WTC11 (cell line): Measurements from ENCODE around the gene AGAP1. TPM values are rescaled to one million over a fixed set of nuclear protein-coding genes. Genes with fewer than 3 reads are reported as not detected.
A peak's percentile ranks its signal among the peaks of the same experiment; 100 is the strongest.

ENCODE experiments used
- ATAC-seq: fragments of 200-7000 bp; cut with Tn5 transposase; 2 replicates; pipeline ENCODE4 v1.10.0; 2021; ENCODE audit warnings: mild to moderate bottlenecking, moderate library complexity
- CTCF ChIA-PET: fragments of 300-600 bp; sonication (Branson Sonifier 250); formaldehyde crosslinking; loops from one replicate; lab custom pipeline; 2021; ENCODE audit warnings: antibody characterized with exemption; lab: Charles Lee
- POLR2A ChIA-PET: fragments of 350-600 bp; sonication (Branson Sonifier 250); formaldehyde crosslinking; loops from one replicate; lab custom pipeline; 2021; ENCODE audit warnings: antibody characterized with exemption; lab: Charles Lee
- DNase-seq: peaks from one replicate; pipeline ENCODE4 v3.0.0; 2021; ENCODE audit warnings: low spot score
- H3K27ac Mint-ChIP-seq: 2 replicates; pipeline ENCODE4 v1.8.0; 2021; ENCODE audit warnings: mixed read lengths
- H3K27me3 Mint-ChIP-seq: 2 replicates; pipeline ENCODE4 v1.8.0; 2021; ENCODE audit warnings: low read depth, mild to moderate bottlenecking, moderate library complexity, mixed read lengths
- H3K36me3 Mint-ChIP-seq: 2 replicates; pipeline ENCODE4 v1.8.0; 2021; ENCODE audit warnings: mixed read lengths
- H3K4me1 Mint-ChIP-seq: 2 replicates; pipeline ENCODE4 v1.8.0; 2022; ENCODE audit warnings: mixed read lengths
- H3K4me3 Mint-ChIP-seq: 2 replicates; pipeline ENCODE4 v1.8.0; 2021; ENCODE audit warnings: mild to moderate bottlenecking, moderate library complexity, mixed read lengths
- H3K9me3 Mint-ChIP-seq: 2 replicates; pipeline ENCODE4 v1.8.0; 2021; ENCODE audit warnings: mixed read lengths
- HMGA2 ChIP-seq: fragments of 250-450 bp; sonication (Bioruptor Pico); IDR thresholded peaks from 2 replicates; pipeline ENCODE4 v1.4.0; 2021; ENCODE audit warnings: mild to moderate bottlenecking, moderate library complexity
- KAT7 ChIP-seq: sonication (generic); formaldehyde crosslinking; IDR thresholded peaks from 2 replicates; pipeline ENCODE4 v1.8.1; 2023; ENCODE audit warnings: missing genetic modification reagents, mild to moderate bottlenecking, borderline replicate concordance
- MYBL2 ChIP-seq: sonication (generic); formaldehyde crosslinking; IDR thresholded peaks from 2 replicates; pipeline ENCODE4 v1.8.1; 2023; ENCODE audit warnings: mild to moderate bottlenecking, moderate library complexity, missing genetic modification reagents
- NFYB ChIP-seq: sonication (generic); formaldehyde crosslinking; conservative IDR thresholded peaks from 2 replicates; pipeline ENCODE4 v1.8.0; 2022; ENCODE audit warnings: low read depth, missing genetic modification reagents
- RELA ChIP-seq: sonication (generic); formaldehyde crosslinking; IDR thresholded peaks from 2 replicates; pipeline ENCODE4 v1.8.1; 2022; ENCODE audit warnings: missing genetic modification reagents, mild to moderate bottlenecking, borderline replicate concordance
- SMAD3 ChIP-seq: sonication (generic); formaldehyde crosslinking; IDR thresholded peaks from 2 replicates; pipeline ENCODE4 v1.8.0; 2022; ENCODE audit warnings: missing genetic modification reagents, mild to moderate bottlenecking, borderline replicate concordance
- TEAD1 ChIP-seq: sonication (generic); formaldehyde crosslinking; IDR thresholded peaks from 2 replicates; pipeline ENCODE4 v1.8.0; 2022; ENCODE audit warnings: mild to moderate bottlenecking, missing genetic modification reagents
- ZBTB21 ChIP-seq: sonication (generic); formaldehyde crosslinking; IDR thresholded peaks from 2 replicates; pipeline ENCODE4 v1.8.1; 2023; ENCODE audit warnings: mild to moderate bottlenecking, missing genetic modification reagents, borderline replicate concordance
- ZNF263 ChIP-seq: sonication (generic); formaldehyde crosslinking; IDR thresholded peaks from 2 replicates; pipeline ENCODE4 v1.8.1; 2022; ENCODE audit warnings: low read depth, mild to moderate bottlenecking, moderate library complexity, missing genetic modification reagents
- ZNF317 ChIP-seq: sonication (generic); formaldehyde crosslinking; IDR thresholded peaks from 2 replicates; pipeline ENCODE4 v1.8.1; 2023; ENCODE audit warnings: low read depth, mild to moderate bottlenecking, moderate library complexity, missing genetic modification reagents, borderline replicate concordance
- ZNF396 ChIP-seq: fragments of 250-450 bp; sonication (Bioruptor Pico); IDR thresholded peaks from 2 replicates; pipeline ENCODE4 v1.8.0; 2021; ENCODE audit warnings: mild to moderate bottlenecking, moderate library complexity, borderline replicate concordance
- total RNA-seq: library from RNA; stranded (reverse); gene quantifications from 3 replicates; pipeline ENCODE4 v1.2.3, GENCODE V29; 2021
- TF ChIP-seq, protein P1 (sequence below): sonication (generic); formaldehyde crosslinking; conservative IDR thresholded peaks from 2 replicates; pipeline ENCODE4 v1.8.1; 2023; ENCODE audit warnings: mild to moderate bottlenecking, low read depth, missing genetic modification reagents, moderate library complexity
- TF ChIP-seq, protein P2 (sequence below): sonication (generic); formaldehyde crosslinking; IDR thresholded peaks from 2 replicates; pipeline ENCODE4 v1.8.1; 2023; ENCODE audit warnings: mild to moderate bottlenecking, missing genetic modification reagents, moderate library complexity
- TF ChIP-seq, protein P3 (sequence below): fragments of 250-450 bp; sonication (Bioruptor Pico); IDR thresholded peaks from 2 replicates; pipeline ENCODE4 v2.1.2; 2022; ENCODE audit warnings: mild to moderate bottlenecking, moderate library complexity
- TF ChIP-seq, protein P4 (sequence below): sonication (generic); formaldehyde crosslinking; IDR thresholded peaks from 2 replicates; pipeline ENCODE4 v1.8.1; 2023; ENCODE audit warnings: mild to moderate bottlenecking, missing genetic modification reagents, borderline replicate concordance
- TF ChIP-seq, protein P5 (sequence below): fragments of 250-450 bp; sonication (Bioruptor Pico); IDR thresholded peaks from 2 replicates; pipeline ENCODE4 v1.9.0; 2021; ENCODE audit warnings: mild to moderate bottlenecking, borderline replicate concordance
- TF ChIP-seq, protein P6 (sequence below): sonication (generic); formaldehyde crosslinking; IDR thresholded peaks from 2 replicates; pipeline ENCODE4 v1.8.1; 2022; ENCODE audit warnings: mild to moderate bottlenecking, missing genetic modification reagents, moderate library complexity, borderline replicate concordance

Gene AGAP1
- total RNA-seq, 1 experiment from 2014 or later, result 49.3 TPM

DNA sequence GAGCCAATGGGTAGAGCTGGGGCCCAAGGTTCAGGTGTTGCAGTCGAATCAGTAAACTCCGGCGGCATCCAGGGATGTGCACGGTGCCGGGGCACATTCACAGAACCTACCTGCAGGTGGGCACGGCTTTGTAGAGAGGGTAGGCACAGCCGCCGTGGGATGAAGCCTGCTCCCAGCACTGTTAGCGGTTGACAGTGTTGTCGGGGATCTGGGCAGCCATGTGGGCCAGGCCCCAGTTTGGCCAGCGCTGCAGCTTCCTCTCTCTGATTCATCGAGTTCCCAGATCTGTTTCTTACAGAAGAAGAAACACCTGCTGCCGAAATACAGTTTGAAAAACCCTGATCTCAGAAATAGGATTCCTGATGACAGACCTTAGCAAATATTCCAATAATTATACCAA is 274.8 kb downstream of the AGAP1 start:
- Mint-ChIP-seq H3K4me3 (no peak overlapping the region), H3K9me3 (no peaks in the 10 kb centered on the region), H3K27ac (no peak overlapping the region), H3K36me3 (peaks cover 14% of the 10 kb centered on the region; the same call in 1 of the 2 replicates), H3K4me1 (peaks cover 11% of the 10 kb centered on the region), H3K27me3 (no peaks in the 10 kb centered on the region)
- ChIA-PET CTCF (interaction anchor here (1.4 kb wide), 1 partner anchor 11 kb away, joined by 4 read pairs; no protein-coding TSS in a partner anchor), POLR2A (no interaction called here)
- ATAC-seq, result no peak
- TF ChIP-seq SMAD3 (CRISPR knock-in tag) (no peak), RELA (no peak), HMGA2 (CRISPR knock-in tag) (no peak), ZNF317 (no peak), TEAD1 (CRISPR knock-in tag) (no peak), NFYB (CRISPR knock-in tag) (no peak), ZBTB21 (CRISPR knock-in tag) (no peak), KAT7 (no peak), MYBL2 (CRISPR knock-in tag) (no peak)
- TF ChIP-seq, protein P1, sequence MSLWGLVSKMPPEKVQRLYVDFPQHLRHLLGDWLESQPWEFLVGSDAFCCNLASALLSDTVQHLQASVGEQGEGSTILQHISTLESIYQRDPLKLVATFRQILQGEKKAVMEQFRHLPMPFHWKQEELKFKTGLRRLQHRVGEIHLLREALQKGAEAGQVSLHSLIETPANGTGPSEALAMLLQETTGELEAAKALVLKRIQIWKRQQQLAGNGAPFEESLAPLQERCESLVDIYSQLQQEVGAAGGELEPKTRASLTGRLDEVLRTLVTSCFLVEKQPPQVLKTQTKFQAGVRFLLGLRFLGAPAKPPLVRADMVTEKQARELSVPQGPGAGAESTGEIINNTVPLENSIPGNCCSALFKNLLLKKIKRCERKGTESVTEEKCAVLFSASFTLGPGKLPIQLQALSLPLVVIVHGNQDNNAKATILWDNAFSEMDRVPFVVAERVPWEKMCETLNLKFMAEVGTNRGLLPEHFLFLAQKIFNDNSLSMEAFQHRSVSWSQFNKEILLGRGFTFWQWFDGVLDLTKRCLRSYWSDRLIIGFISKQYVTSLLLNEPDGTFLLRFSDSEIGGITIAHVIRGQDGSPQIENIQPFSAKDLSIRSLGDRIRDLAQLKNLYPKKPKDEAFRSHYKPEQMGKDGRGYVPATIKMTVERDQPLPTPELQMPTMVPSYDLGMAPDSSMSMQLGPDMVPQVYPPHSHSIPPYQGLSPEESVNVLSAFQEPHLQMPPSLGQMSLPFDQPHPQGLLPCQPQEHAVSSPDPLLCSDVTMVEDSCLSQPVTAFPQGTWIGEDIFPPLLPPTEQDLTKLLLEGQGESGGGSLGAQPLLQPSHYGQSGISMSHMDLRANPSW (CRISPR knock-in tag), result no peak
- TF ChIP-seq, protein P2, sequence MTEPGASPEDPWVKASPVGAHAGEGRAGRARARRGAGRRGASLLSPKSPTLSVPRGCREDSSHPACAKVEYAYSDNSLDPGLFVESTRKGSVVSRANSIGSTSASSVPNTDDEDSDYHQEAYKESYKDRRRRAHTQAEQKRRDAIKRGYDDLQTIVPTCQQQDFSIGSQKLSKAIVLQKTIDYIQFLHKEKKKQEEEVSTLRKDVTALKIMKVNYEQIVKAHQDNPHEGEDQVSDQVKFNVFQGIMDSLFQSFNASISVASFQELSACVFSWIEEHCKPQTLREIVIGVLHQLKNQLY (CRISPR knock-in tag), result no peak
- TF ChIP-seq, protein P3, sequence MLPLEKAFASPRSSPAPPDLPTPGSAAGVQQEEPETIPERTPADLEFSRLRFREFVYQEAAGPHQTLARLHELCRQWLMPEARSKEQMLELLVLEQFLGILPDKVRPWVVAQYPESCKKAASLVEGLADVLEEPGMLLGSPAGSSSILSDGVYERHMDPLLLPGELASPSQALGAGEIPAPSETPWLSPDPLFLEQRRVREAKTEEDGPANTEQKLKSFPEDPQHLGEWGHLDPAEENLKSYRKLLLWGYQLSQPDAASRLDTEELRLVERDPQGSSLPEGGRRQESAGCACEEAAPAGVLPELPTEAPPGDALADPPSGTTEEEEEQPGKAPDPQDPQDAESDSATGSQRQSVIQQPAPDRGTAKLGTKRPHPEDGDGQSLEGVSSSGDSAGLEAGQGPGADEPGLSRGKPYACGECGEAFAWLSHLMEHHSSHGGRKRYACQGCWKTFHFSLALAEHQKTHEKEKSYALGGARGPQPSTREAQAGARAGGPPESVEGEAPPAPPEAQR (CRISPR knock-in tag), result no peak
- DNase-seq, result no peak

DNA sequence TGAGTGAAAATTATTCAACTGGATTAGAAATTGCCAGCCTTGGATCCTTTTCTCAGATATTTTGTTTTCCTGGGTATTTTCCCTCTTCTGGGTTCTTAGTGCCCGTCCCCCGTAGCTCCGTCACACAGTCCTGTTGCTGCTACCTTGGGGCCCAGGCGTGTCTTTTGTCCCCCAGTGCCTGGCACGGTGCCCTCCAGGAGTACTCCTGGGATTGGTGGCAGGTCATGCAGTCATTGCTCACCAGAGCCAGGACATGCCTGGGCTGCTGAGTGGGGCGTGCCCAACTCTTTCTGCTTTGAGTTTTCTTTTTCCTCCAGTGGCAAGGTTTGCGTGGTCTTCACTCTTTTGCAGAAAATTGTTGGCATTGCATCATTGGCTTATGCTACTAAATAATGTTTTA is 275.2 kb downstream of the AGAP1 start:
- H3K36me3 Mint-ChIP-seq, result peaks cover 9% of the 10 kb centered on the region; the same call in 1 of the 2 replicates
- H3K4me3 Mint-ChIP-seq, result no peak overlapping the region
- H3K4me1 Mint-ChIP-seq, result peaks cover 16% of the 10 kb centered on the region
- DNase-seq, result no peak
- POLR2A ChIA-PET, result no interaction called here
- no peaks in the 10 kb centered on the region for H3K27me3 Mint-ChIP-seq
- no peaks in the 10 kb centered on the region for H3K9me3 Mint-ChIP-seq
- no peak for ATAC-seq
- CTCF ChIA-PET, result no interaction called here
- peak overlapping the region; percentile 38; the same call in 1 of the 2 replicates for H3K27ac Mint-ChIP-seq
- TF ChIP-seq, protein P3 (CRISPR knock-in tag), result no peak
- TF ChIP-seq, protein P4, sequence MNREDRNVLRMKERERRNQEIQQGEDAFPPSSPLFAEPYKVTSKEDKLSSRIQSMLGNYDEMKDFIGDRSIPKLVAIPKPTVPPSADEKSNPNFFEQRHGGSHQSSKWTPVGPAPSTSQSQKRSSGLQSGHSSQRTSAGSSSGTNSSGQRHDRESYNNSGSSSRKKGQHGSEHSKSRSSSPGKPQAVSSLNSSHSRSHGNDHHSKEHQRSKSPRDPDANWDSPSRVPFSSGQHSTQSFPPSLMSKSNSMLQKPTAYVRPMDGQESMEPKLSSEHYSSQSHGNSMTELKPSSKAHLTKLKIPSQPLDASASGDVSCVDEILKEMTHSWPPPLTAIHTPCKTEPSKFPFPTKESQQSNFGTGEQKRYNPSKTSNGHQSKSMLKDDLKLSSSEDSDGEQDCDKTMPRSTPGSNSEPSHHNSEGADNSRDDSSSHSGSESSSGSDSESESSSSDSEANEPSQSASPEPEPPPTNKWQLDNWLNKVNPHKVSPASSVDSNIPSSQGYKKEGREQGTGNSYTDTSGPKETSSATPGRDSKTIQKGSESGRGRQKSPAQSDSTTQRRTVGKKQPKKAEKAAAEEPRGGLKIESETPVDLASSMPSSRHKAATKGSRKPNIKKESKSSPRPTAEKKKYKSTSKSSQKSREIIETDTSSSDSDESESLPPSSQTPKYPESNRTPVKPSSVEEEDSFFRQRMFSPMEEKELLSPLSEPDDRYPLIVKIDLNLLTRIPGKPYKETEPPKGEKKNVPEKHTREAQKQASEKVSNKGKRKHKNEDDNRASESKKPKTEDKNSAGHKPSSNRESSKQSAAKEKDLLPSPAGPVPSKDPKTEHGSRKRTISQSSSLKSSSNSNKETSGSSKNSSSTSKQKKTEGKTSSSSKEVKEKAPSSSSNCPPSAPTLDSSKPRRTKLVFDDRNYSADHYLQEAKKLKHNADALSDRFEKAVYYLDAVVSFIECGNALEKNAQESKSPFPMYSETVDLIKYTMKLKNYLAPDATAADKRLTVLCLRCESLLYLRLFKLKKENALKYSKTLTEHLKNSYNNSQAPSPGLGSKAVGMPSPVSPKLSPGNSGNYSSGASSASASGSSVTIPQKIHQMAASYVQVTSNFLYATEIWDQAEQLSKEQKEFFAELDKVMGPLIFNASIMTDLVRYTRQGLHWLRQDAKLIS (CRISPR knock-in tag), result no peak
- TF ChIP-seq, protein P2 (CRISPR knock-in tag), result no peak
- no peak for TF ChIP-seq ZNF263 (CRISPR knock-in tag)
- TF ChIP-seq, protein P5, sequence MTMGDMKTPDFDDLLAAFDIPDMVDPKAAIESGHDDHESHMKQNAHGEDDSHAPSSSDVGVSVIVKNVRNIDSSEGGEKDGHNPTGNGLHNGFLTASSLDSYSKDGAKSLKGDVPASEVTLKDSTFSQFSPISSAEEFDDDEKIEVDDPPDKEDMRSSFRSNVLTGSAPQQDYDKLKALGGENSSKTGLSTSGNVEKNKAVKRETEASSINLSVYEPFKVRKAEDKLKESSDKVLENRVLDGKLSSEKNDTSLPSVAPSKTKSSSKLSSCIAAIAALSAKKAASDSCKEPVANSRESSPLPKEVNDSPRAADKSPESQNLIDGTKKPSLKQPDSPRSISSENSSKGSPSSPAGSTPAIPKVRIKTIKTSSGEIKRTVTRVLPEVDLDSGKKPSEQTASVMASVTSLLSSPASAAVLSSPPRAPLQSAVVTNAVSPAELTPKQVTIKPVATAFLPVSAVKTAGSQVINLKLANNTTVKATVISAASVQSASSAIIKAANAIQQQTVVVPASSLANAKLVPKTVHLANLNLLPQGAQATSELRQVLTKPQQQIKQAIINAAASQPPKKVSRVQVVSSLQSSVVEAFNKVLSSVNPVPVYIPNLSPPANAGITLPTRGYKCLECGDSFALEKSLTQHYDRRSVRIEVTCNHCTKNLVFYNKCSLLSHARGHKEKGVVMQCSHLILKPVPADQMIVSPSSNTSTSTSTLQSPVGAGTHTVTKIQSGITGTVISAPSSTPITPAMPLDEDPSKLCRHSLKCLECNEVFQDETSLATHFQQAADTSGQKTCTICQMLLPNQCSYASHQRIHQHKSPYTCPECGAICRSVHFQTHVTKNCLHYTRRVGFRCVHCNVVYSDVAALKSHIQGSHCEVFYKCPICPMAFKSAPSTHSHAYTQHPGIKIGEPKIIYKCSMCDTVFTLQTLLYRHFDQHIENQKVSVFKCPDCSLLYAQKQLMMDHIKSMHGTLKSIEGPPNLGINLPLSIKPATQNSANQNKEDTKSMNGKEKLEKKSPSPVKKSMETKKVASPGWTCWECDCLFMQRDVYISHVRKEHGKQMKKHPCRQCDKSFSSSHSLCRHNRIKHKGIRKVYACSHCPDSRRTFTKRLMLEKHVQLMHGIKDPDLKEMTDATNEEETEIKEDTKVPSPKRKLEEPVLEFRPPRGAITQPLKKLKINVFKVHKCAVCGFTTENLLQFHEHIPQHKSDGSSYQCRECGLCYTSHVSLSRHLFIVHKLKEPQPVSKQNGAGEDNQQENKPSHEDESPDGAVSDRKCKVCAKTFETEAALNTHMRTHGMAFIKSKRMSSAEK (CRISPR knock-in tag), result no peak
- TF ChIP-seq ZNF396, result no peak
- TF ChIP-seq, protein P6, sequence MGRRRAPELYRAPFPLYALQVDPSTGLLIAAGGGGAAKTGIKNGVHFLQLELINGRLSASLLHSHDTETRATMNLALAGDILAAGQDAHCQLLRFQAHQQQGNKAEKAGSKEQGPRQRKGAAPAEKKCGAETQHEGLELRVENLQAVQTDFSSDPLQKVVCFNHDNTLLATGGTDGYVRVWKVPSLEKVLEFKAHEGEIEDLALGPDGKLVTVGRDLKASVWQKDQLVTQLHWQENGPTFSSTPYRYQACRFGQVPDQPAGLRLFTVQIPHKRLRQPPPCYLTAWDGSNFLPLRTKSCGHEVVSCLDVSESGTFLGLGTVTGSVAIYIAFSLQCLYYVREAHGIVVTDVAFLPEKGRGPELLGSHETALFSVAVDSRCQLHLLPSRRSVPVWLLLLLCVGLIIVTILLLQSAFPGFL (CRISPR knock-in tag), result no peak
- TF ChIP-seq ZBTB21 (CRISPR knock-in tag), result no peak
